ENCODE data around the gene NPM1. TPM values are rescaled to one million over a fixed set of nuclear protein-coding genes. Genes with fewer than 3 reads are reported as not detected.

Gene NPM1
- total RNA-seq, 1 donor from 2014 or later: 412 TPM

DNA sequence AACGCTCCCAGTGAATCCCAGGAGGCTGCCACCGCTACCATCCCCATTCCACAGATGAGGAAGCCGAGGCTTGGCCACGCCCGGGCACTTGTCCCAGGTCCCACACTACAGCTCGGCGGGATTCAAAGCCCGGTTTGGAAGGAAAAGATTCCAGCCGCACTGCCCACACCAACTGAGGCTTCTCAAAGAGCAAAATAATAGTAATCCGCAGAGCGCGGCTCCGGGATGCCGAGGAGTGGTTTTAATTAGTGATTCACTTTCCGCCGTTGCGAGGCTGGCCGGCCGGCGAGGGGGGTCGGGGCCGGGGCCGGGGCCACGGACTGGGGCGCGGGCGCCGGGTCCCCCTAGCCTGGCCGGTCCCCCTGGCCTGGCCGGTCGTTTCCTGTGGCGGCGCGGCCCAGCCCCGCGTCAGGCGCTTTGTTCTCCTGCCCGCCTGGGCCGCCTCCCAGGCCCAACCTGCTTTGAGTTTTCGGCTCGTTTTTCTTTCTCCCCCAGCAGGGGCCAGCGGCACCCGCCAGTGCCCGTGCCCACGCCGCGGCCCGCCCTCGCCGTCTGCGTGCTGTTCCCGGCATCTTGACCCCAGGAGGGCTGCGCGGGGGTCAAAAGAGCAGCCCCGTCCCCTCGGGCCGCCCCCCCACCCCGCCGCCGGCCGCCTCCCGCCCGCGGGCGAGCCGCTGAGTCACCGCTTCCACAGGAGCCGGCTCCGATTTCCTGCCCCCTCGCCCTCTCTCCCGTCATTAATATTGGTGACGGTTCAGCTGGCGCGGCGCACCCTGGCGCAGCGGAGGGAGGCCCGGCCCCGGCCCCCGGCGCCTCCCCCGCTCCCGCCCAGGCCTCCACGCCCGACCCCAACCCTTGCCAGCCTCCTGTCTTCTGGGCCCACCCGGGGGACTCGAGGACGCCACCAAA lies 63.0 kb downstream of the NPM1 start:
- DNase-seq: no peak

DNA sequence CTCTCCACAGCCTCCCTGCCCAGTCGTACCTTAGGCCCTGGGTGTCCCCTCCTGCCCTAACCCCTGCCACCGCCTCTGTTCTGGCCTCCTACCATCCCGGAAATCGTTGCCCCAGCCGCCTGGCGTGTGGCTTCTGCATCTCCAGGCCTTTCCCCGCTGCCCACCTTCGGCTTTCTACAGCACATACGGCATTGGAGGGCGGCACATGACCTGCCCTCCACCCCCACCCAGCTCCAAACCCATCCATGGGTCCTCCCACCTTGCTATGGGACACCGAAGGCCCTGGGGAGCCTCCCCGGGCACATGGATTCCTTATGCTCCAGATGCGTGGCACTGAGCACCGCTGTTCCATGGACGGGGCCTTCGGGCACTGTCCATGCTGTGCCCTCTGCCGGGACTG lies 63.8 kb downstream of the NPM1 start:
- no peak for DNase-seq

DNA sequence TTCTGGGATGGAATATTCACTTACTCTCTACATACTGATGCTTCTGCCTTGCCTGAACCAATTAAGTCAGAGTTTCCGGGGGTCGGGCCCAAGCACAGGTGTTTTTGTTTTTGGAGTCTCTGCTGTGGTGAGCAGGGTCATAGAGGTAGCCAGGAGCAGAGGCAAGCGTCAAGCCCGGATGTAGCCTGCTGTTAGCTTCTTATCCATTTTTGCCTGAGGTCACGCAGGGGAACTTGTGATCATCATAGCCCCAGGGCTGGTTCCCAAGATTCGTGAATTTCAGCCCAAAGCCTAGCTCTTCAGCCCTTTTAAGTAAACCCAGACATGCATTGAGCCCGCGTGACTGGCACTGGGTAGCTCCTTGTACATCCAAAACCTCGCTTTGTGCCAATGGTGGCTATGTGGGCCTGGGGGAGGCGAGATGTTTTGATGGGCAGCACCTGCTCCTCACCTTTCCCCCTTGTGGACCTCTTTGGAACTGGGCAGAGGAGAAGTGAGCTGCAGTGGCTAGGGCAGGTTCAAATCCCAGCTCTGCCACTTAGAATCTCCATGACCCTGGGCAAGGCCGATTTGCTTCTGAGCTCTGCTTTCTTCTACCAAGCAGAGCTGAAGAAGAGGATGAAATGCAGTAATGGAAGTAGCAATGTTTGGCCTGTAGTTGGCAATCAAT lies 65.5 kb downstream of the NPM1 start:
- DNase-seq: no peak

DNA sequence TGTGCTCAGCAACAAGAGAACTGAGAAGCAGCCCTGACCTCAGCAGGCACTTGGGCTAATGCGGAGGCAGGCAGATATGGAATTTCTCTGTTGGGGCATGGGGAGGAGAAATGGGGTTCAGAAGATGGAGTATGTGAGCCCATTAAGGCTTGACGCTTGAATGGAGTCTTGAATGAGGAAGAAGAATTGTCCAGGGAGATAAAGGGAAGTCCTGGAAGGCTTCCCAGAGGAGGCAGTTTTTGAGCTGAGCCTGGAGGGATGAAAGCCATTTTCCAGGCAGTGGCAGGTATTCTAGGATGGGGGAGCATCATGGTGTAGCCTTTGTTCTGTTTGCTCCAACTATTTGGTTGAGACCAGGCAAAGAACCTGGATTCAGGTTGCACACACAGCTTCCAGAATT lies 66.3 kb downstream of the NPM1 start:
- DNase-seq: no peak

DNA sequence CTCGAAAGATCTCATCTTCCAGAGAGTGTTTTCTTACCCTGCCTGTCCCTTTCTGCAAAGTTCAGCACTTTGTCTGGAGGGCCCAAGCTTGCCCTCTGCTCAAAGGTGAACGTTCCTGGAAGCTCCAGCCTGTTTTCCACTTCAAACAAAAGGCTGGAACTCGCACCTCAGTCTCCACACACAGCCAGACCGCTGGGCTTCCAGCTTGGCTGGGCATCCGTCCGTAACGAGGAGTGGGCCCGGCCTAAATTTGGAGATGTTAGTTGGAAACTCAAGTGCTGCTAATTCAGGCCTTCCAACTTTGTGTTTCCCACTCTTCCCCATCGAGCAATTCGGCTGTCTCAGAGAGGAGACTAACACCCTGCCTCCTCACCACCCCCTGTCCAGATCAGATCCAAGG lies 66.9 kb downstream of the NPM1 start:
- DNase-seq: no peak

DNA sequence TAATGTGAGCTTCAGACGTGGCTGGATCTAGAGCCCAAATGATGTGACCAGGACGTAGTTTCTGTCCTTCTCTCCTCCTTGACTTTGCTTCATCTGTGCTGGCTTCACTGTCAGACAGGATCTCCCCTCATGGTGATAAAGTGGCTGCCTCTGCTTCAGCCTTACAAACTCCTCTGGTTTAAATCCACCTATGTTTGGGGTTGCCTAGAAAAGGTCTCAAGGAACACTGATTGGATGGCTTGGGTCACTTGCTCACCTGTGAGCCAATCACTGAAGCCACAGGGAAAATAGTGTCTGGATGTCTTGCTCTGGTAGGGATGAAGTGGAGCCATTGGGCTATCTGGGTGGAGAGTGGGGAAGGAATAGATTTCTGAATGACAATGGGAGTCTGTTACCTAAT lies 67.9 kb downstream of the NPM1 start:
- DNase-seq: no peak

DNA sequence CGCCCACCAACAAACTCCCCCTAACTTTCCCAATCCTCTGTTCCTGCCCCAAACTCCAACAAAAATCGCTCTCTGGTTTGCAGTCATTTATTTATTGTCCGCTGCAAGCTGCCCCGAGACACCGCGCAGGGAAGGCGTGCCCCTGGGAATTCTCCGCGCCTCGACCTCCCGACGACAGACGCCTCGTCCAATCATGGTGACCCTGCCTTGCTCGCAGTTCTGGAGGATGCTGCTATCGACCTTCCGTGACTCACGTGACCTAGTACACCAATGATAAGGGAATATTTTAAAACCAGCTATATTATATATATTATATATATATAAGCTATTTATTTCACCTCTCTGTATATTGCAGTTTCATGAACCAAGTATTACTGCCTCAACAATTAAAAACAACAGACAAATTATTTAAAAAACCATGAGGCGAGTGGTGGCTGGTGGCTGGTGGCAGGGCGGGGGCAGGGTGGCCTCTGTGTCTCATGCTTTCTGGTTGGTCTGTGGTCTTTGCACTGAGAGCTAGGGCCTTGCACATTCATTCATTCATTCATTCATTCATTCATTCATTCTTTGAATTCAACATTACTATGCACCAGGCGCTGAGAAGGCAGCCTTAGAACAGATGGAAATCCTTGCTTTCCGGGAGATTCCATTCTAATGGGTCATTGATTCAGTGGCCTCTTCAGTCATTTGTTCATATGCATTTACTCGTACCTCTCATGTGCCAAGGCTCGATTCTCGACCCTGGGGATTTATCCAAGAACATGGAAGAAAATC lies 69.7 kb downstream of the NPM1 start:
- DNase-seq: no peak

DNA sequence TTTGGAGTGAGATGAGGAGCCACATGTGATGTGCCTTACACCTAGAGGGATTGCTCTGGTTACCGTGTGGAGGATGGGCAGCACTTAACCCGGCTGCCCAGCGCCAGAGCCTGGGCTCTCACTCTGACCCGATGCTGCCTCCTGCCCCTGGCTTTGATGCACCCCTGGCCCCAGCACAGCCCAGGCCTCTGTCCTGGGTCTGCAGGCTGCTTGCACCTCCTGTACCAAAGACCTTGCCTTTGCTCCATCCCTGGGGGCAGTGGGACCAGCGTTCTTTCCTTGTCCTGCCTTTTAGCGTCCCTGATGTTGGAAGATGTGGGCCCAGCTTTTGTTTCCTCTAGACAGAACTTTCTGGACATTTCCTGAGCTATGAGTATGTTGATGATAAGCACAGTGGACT lies 72.2 kb downstream of the NPM1 start:
- DNase-seq: no peak

Small RNA genes lying within 50 kb of the gene (small RNA-seq; reads per million reads assigned to genes)
- not detected for gene AC091980.1
- gene MIR3912: 1.0 reads per million, percentile 74 among the genes with 10 or more reads in this experiment
- not detected for gene RN7SL339P
- gene SNORA70J: not detected

Other genes starting within 250 kb of the NPM1 start
- not detected for gene TLX3, start 78.6 kb upstream of the NPM1 start, total RNA-seq
- gene FGF18, start 31.8 kb downstream of the NPM1 start, total RNA-seq: 0.62 TPM